HL-60 (cell line): Measurements from ENCODE around the gene IFI30.

Experiments
- CTCF ChIP-seq: IDR thresholded peaks from one replicate; pipeline ENCODE4 v1.5.1; 2011; ENCODE audit warnings: low read length, control low read depth, inconsistent platforms; ENCODE audit not compliant: insufficient read depth
- GABPA ChIP-seq: IDR thresholded peaks from 2 replicates; pipeline ENCODE4 v1.6.1; 2012; ENCODE audit warnings: low read depth
- POLR2AphosphoS5 ChIP-seq: IDR thresholded peaks from 2 replicates; pipeline ENCODE4 v1.6.1; 2012; ENCODE audit warnings: low read depth
- REST ChIP-seq: IDR thresholded peaks from 2 replicates; pipeline ENCODE4 v1.6.1; 2012; ENCODE audit warnings: low read depth; ENCODE audit not compliant: insufficient replicate concordance
- SPI1 ChIP-seq: IDR thresholded peaks from 2 replicates; pipeline ENCODE4 v1.6.1; 2012; ENCODE audit warnings: low read depth, mild to moderate bottlenecking, borderline replicate concordance

GRCh38 chr19:18208098-18208951 is 34.7 kb downstream of the IFI30 start:
- no peak for TF ChIP-seq CTCF
- no peak for TF ChIP-seq POLR2AphosphoS5
- no peak for TF ChIP-seq GABPA
- no peak for TF ChIP-seq REST
- no peak for TF ChIP-seq SPI1
